Neuronal stem cell (in vitro differentiated cells): ENCODE measurements around the gene MMP15.

Experiments
- DNase-seq: peaks from one replicate; pipeline ENCODE4 v3.0.0-alpha.2; 2013; ENCODE audit warnings: low spot score
- H2AFZ ChIP-seq: one replicate; pipeline ENCODE4 v1.6.1; 2013; ENCODE audit warnings: mild to moderate bottlenecking, low read length, inconsistent platforms
- H2AK5ac ChIP-seq: 2 replicates; pipeline ENCODE4 v1.6.1; 2013; ENCODE audit warnings: low read depth, mild to moderate bottlenecking, inconsistent platforms, low read length, moderate library complexity, mixed read lengths
- H2BK120ac ChIP-seq: 2 replicates; pipeline ENCODE4 v1.6.1; 2013; ENCODE audit warnings: low read depth, mild to moderate bottlenecking, inconsistent platforms, low read length, moderate library complexity, mixed read lengths
- H2BK12ac ChIP-seq: one replicate; pipeline ENCODE4 v1.6.1; 2013; ENCODE audit warnings: low read length, inconsistent platforms
- H2BK15ac ChIP-seq: 2 replicates; pipeline ENCODE4 v1.6.1; 2013; ENCODE audit warnings: mild to moderate bottlenecking, low read length, inconsistent platforms, mixed read lengths
- H2BK5ac ChIP-seq: one replicate; pipeline ENCODE4 v1.6.1; 2013; ENCODE audit warnings: inconsistent platforms, mild to moderate bottlenecking, low read length, moderate library complexity
- H3K14ac ChIP-seq: one replicate; pipeline ENCODE4 v1.6.1; 2013; ENCODE audit warnings: low read length, inconsistent platforms
- H3K18ac ChIP-seq: 2 replicates; pipeline ENCODE4 v1.6.1; 2013; ENCODE audit warnings: low read length, inconsistent platforms
- H3K23ac ChIP-seq: 2 replicates; pipeline ENCODE4 v1.6.1; 2013; ENCODE audit warnings: low read depth, mild to moderate bottlenecking, mixed read lengths, low read length, inconsistent platforms; ENCODE audit not compliant: poor library complexity
- H3K27ac ChIP-seq: replicated peaks from 3 replicates; pipeline ENCODE4 v1.5.1; 2013; ENCODE audit warnings: low read length, inconsistent platforms
- H3K27me3 ChIP-seq, 3 experiments: 2 replicates each; pipeline ENCODE4 v1.6.1; 2013; ENCODE audit warnings: low read length in 3 of 3, mild to moderate bottlenecking in 2 of 3, inconsistent platforms in 1 of 3, low read depth in 1 of 3, mixed read lengths in 1 of 3, moderate library complexity in 1 of 3; ENCODE audit not compliant: control insufficient read depth in 3 of 3, insufficient read depth in 3 of 3
- H3K36me3 ChIP-seq, 2 donors: replicated peaks in 1 of 2; 2 replicates each; pipeline ENCODE4 v1.6.1; 2013; ENCODE audit warnings: low read length in 2 of 2; ENCODE audit not compliant: control insufficient read depth in 2 of 2, insufficient read depth in 2 of 2
- H3K4ac ChIP-seq: 2 replicates; pipeline ENCODE4 v1.6.1; 2013; ENCODE audit warnings: inconsistent platforms, mild to moderate bottlenecking, low read length, moderate library complexity
- H3K4me1 ChIP-seq, 2 donors: 1 replicate in 1 of 2; 2 replicates in 1 of 2; pipeline ENCODE4 v1.6.1; 2013; ENCODE audit warnings: low read length in 2 of 2, low read depth in 1 of 2; ENCODE audit not compliant: control insufficient read depth in 2 of 2, insufficient read depth in 1 of 2
- H3K4me2 ChIP-seq: one replicate; pipeline ENCODE4 v1.6.1; 2013; ENCODE audit warnings: mild to moderate bottlenecking, low read length, inconsistent platforms; ENCODE audit not compliant: insufficient read depth, poor library complexity, severe bottlenecking
- H3K4me3 ChIP-seq, 2 donors: 2 replicates each; pipeline ENCODE4 v1.5.1; 2013; ENCODE audit warnings: low read length in 2 of 2, mild to moderate bottlenecking in 2 of 2, inconsistent platforms in 1 of 2, moderate library complexity in 1 of 2
- H3K79me1 ChIP-seq: one replicate; pipeline ENCODE4 v1.6.1; 2013; ENCODE audit warnings: low read depth, mild to moderate bottlenecking, inconsistent platforms, low read length, moderate library complexity
- H3K9ac ChIP-seq: one replicate; pipeline ENCODE4 v1.6.1; 2013; ENCODE audit warnings: mild to moderate bottlenecking, low read depth, low read length, inconsistent platforms; ENCODE audit not compliant: poor library complexity
- H3K9me3 ChIP-seq, 2 donors: replicated peaks in 1 of 2; 2 replicates each; pipeline versions ENCODE3 to v1.6.1; 2013; ENCODE audit warnings: low read length in 2 of 2, mild to moderate bottlenecking in 2 of 2, inconsistent platforms in 1 of 2, low read depth in 1 of 2, mixed read lengths in 1 of 2, moderate library complexity in 1 of 2; ENCODE audit not compliant: control insufficient read depth in 2 of 2, insufficient read depth in 1 of 2
- H4K8ac ChIP-seq: one replicate; pipeline ENCODE4 v1.6.1; 2013; ENCODE audit warnings: low read depth, mild to moderate bottlenecking, inconsistent platforms, low read length, moderate library complexity
- H4K91ac ChIP-seq: one replicate; pipeline ENCODE4 v1.6.1; 2013; ENCODE audit warnings: low read length, low read depth, mild to moderate bottlenecking, inconsistent platforms; ENCODE audit not compliant: poor library complexity
- WGBS, 2 donors: extraction: QIAGEN DNeasy Blood & Tissue Kit; methylation state at CpG; one replicate each; pipeline ENCODE4 v1.1.7; 2013; ENCODE audit warnings: missing lambda C conversion rate in 2 of 2, mixed read lengths in 1 of 2; ENCODE audit not compliant: insufficient read length in 2 of 2, insufficient replicate concordance in 1 of 2; ENCODE audit errors: extremely low coverage in 2 of 2; 5-methylcytosine and 5-hydroxymethylcytosine counted together

MMP15 gene

GRCh38 chr16:57997176-57997527 is 28.4 kb upstream of the MMP15 start:
- Histone ChIP-seq H2AK5ac (no peak overlapping the region), H3K4me3 (peak overlapping the region in 1 of 2 donors; percentile 15), H4K91ac (no peak overlapping the region), H3K79me1 (peaks cover 4% of the 10 kb centered on the region), H3K4me2 (no peak overlapping the region), H4K8ac (no peak overlapping the region), H3K4me1 (peaks cover 7 to 10% of the 10 kb centered on the region in 2 donors), H3K9me3 (no peaks in the 10 kb centered on the region), H3K9ac (peak overlapping the region; percentile 17), H3K36me3 (peaks cover 20 to 45% of the 10 kb centered on the region in 2 donors), H2BK120ac (no peak overlapping the region), H2BK12ac (no peak overlapping the region), H2BK5ac (no peak overlapping the region), H2BK15ac (no peak overlapping the region), H3K23ac (no peak overlapping the region), H3K27me3 (no peaks in the 10 kb centered on the region), H3K27ac (no peak overlapping the region), H2AFZ (no peak overlapping the region), H3K18ac (peak overlapping the region; percentile 44), H3K14ac (no peak overlapping the region), H3K4ac (no peak overlapping the region)
- no peak for DNase-seq
- no CpG with 5 or more reads among the region's 35 CpGs for WGBS, 2 donors

GRCh38 chr16:57997528-57998265 is 27.9 kb upstream of the MMP15 start:
- no peak for DNase-seq
- no peak overlapping the region for H2AFZ ChIP-seq
- H3K23ac ChIP-seq: no peak overlapping the region
- peaks cover 4% of the 10 kb centered on the region for H3K79me1 ChIP-seq
- no peak overlapping the region for H2BK120ac ChIP-seq
- peaks cover 20 to 50% of the 10 kb centered on the region in 2 donors for H3K36me3 ChIP-seq
- no peak overlapping the region for H2AK5ac ChIP-seq
- H2BK12ac ChIP-seq: no peak overlapping the region
- no peak overlapping the region for H3K9ac ChIP-seq
- H3K4me3 ChIP-seq: peak overlapping the region in 1 of 2 donors; percentile 15
- no peak overlapping the region for H4K91ac ChIP-seq
- peaks cover 7 to 12% of the 10 kb centered on the region in 2 donors for H3K4me1 ChIP-seq
- no CpG with 5 or more reads among the region's 36 CpGs for WGBS, 2 donors
- no peak overlapping the region for H3K14ac ChIP-seq
- no peak overlapping the region for H3K4me2 ChIP-seq
- no peak overlapping the region for H3K18ac ChIP-seq
- no peak overlapping the region for H2BK15ac ChIP-seq
- H3K9me3 ChIP-seq: no peaks in the 10 kb centered on the region
- H3K27me3 ChIP-seq: no peaks in the 10 kb centered on the region
- no peak overlapping the region for H3K4ac ChIP-seq
- H3K27ac ChIP-seq: no peak overlapping the region
- no peak overlapping the region for H2BK5ac ChIP-seq
- H4K8ac ChIP-seq: no peak overlapping the region

GRCh38 chr16:57998486-57998885 is 27.1 kb upstream of the MMP15 start:
- Histone ChIP-seq H4K91ac (no peak overlapping the region), H3K14ac (no peak overlapping the region), H3K9ac (no peak overlapping the region), H2BK12ac (no peak overlapping the region), H3K9me3 (no peaks in the 10 kb centered on the region), H3K4ac (no peak overlapping the region), H3K79me1 (peaks cover 4% of the 10 kb centered on the region), H3K27ac (no peak overlapping the region), H3K4me1 (peaks cover 7 to 12% of the 10 kb centered on the region in 2 donors), H3K18ac (no peak overlapping the region), H2BK5ac (no peak overlapping the region), H3K36me3 (peaks cover 22 to 58% of the 10 kb centered on the region in 2 donors), H3K4me3 (no peak overlapping the region), H3K27me3 (no peaks in the 10 kb centered on the region), H3K4me2 (no peak overlapping the region), H3K23ac (no peak overlapping the region), H2BK15ac (no peak overlapping the region), H4K8ac (no peak overlapping the region), H2BK120ac (no peak overlapping the region), H2AFZ (no peak overlapping the region), H2AK5ac (no peak overlapping the region)
- WGBS, 2 donors: no CpG with 5 or more reads among the region's 8 CpGs
- DNase-seq: no peak

GRCh38 chr16:57998992-57999365 is 26.6 kb upstream of the MMP15 start:
- peaks cover 4% of the 10 kb centered on the region for H3K79me1 ChIP-seq
- H3K27ac ChIP-seq: no peak overlapping the region
- no peak overlapping the region for H2BK5ac ChIP-seq
- H2AFZ ChIP-seq: no peak overlapping the region
- no peak overlapping the region for H4K91ac ChIP-seq
- H2AK5ac ChIP-seq: no peak overlapping the region
- H3K14ac ChIP-seq: no peak overlapping the region
- H3K23ac ChIP-seq: no peak overlapping the region
- no peak overlapping the region for H2BK15ac ChIP-seq
- no peak overlapping the region for H3K9ac ChIP-seq
- no peaks in the 10 kb centered on the region for H3K27me3 ChIP-seq
- no CpG with 5 or more reads among the region's 3 CpGs for WGBS, 2 donors
- no peaks in the 10 kb centered on the region for H3K9me3 ChIP-seq
- no peak overlapping the region for H2BK12ac ChIP-seq
- H3K4me3 ChIP-seq: peak overlapping the region in 1 of 2 donors; percentile 72
- H3K18ac ChIP-seq: no peak overlapping the region
- peak overlapping the region; percentile 19 for H3K4me2 ChIP-seq
- H3K36me3 ChIP-seq: peaks cover 20 to 57% of the 10 kb centered on the region in 2 donors
- DNase-seq: no peak
- no peak overlapping the region for H2BK120ac ChIP-seq
- H3K4me1 ChIP-seq: peaks cover 7 to 12% of the 10 kb centered on the region in 2 donors
- H4K8ac ChIP-seq: no peak overlapping the region
- H3K4ac ChIP-seq: no peak overlapping the region
